Measurements from ENCODE around the gene GOLIM4.
"Not testable (repeated sequence)": the region's sequence is repeated elsewhere in the genome, so short reads cannot be mapped to it uniquely, and the experiment has no call there.

GOLIM4 gene

DNA sequence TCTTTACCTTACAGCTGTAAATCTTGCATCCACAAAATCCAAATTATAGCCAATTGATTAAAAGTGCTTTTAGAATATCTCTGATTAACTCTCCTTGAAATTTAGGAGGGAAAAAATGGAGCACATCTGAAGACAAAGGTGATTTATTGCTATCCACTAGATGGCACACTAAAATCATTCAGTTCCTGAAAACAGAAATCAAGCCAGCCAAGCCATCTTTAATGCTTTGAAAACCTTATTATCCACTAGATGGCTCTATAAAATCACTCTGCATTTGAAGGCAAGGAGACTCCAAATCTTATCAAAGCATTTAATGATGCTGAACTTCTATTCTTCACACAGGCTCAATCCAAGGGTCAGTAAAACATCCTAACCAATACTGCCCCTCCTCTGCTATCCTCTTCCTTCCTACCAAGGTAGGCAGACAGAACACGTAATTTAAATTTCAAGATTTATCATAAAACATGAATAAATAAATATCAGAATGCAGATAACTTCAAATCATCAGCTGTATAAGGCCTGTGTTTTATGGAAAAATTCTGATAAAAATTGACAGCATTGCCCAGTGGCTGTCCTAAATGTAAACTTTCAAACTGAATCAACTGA lies 48.4 kb downstream of the GOLIM4 start:
- no peak for DNase-seq (ENCODE audit: low read depth)

- no peak for DNase-seq (ENCODE audit: low read depth)
Observed at GRCh38 chr3:168044049-168044448, 51.7 kb downstream of the GOLIM4 start.

DNA sequence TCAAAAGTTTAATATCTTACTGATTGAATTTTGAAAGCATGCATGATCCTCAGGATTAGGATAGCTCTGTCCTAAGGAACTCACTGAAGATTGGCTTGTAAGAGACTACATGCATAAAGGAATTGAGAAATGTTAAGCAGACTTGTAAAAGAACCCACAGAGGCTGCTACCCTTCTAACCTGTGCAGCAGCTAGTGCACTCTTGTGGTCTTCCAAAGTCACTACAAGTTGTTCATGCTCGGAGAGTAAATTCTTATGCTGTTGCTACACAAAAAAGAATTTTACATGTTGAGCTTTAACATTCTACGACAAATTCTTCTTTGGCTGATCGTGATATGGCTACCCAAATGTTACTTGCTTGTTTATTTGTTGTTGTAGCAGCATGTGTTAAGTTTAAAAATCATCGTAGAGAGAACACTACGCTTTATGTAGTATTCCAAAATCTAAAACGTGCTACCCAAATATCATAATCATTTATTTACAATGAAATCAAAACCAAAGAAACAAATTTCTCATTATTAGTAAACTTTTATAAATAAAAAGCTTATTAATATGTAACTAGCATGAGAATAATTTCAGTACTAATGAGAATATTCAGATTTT lies 55.0 kb downstream of the GOLIM4 start:
- no peak for DNase-seq (ENCODE audit: low read depth)

GRCh38 chr3:168037020-168037419 lies 58.7 kb downstream of the GOLIM4 start:
- no peak for DNase-seq (ENCODE audit: low read depth)

GRCh38 chr3:168036619-168037018 lies 59.1 kb downstream of the GOLIM4 start:
- DNase-seq (ENCODE audit: low read depth) = no peak

GRCh38 chr3:168034152-168034928 lies 61.4 kb downstream of the GOLIM4 start:
- DNase-seq (ENCODE audit: low read depth) = no peak

GRCh38 chr3:168030577-168030976 lies 65.1 kb downstream of the GOLIM4 start:
- no peak for DNase-seq (ENCODE audit: low read depth)

DNA sequence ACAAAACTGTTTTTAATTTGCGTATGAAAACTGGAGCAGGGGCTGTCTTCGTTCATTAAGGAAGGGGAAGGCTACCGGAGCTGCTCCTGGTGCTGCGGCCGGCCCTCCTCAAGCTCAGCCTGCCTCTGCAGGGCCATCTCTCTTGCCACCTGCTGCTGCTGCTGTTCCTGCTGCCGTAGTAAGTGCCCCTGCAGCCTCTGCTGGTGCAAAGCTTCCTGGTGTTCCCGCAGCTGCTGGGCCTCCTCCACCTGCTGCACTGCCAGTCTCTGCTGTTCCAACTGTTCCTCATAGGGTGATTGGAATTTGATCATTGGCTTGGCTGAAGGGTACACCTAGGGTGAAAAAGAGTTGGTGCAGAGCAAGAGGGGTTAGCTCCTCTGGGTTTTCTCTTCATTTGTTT lies 66.0 kb downstream of the GOLIM4 start:
- no peak for DNase-seq (ENCODE audit: low read depth)

- DNase-seq (ENCODE audit: low read depth) = no peak
Observed at GRCh38 chr3:168028086-168028485, 67.6 kb downstream of the GOLIM4 start.

DNA sequence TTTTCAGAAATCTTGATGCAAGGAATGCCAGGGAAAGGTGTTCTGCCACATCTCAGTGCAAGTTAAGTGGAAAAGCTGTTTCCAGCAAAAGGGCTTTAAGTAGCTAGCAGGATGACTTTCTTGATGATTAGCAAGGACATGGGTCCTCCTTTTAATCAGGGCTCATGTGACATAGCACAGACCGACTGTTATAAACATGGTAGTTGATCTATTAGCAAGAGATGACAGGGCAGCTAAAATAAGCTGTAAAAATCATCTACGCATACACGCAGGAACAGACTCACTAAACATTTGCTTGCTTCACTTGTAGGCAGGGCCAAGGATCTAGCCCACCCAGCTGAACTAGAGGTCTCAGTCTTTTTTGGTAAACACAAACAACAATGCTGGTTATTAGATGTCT lies 69.0 kb downstream of the GOLIM4 start:
- no peak for DNase-seq (ENCODE audit: low read depth)

DNA sequence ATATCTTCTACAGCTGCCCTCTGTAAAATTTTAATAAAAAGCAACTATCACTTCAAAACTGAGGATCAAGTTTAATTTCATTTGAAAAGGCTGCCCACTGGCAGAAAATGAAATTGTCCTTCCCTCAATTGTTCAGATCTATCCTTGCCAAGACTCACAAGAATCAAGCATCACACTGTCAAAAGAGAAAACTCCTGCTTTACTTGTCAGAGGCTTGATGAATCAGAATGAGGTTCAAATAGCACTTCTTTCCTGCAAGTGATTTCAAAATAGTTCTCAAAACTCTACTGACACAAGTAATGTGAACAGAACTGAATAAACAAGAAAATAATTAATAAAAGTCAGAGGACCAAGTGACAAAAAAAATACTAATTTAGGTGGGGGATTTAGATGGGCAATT lies 70.6 kb downstream of the GOLIM4 start:
- no peak for DNase-seq (ENCODE audit: low read depth)

DNA sequence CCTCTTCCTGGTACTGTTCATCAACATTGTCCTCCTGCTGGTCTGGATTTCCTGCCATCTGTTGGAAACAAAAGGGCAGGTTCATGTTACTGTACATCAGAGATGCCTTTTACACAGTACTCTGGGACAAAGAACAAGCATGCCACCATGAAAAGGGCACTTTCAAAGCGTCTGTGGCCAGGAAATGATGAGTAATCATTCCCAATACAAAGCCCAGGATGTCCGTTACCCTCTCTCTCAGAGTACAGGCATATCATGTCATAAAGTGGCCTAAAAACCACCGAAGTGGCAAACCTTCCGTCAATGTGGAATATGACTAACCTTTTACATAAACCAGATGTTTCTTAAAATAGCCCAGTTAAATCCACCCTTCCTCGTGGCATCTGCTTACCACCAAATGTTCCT lies 71.2 kb downstream of the GOLIM4 start:
- DNase-seq (ENCODE audit: low read depth) = no peak

GRCh38 chr3:168021737-168022450 lies 73.8 kb downstream of the GOLIM4 start:
- no peak for DNase-seq (ENCODE audit: low read depth)

DNA sequence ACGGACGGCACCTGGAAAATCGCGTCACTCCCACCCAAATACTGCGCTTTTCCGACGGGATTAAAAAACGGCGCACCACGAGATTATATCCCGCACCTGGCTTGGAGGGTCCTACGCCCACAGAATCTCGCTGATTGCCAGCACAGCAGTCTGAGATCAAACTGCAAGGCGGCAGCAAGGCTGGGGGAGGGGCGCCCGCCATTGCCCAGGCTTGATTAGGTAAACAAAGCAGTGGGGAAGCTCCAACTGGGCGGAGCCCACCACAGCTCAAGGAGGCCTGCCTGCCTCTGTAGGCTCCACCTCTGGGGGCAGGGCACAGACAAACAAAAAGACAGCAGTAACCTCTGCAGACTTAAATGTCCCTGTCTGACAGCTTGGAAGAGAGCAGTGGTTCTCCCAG lies 84.4 kb downstream of the GOLIM4 start:
- not testable (repeated sequence) for DNase-seq (ENCODE audit: low read depth)

DNA sequence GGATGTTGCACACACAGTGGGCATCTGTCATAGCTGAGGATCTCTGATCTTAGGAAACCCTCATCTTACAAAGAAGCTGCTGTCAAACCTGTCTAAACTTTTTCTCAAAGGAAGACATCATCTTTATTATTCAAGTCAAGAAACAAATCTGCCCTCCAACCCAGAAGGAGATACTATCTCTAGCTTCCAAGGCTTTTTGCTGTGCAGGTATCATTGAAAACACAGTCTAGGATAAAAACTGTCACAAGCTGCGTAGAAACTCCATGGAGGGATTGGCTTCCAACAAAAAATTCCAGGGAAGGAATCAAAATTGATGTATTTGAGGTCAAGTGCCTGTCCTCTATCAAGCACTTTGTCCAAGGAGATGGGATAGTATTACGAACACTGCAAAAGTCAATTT lies 89.1 kb downstream of the GOLIM4 start:
- DNase-seq (ENCODE audit: low read depth) = no peak

GRCh38 chr3:168003911-168004310 lies 91.8 kb downstream of the GOLIM4 start:
- no peak for DNase-seq (ENCODE audit: low read depth)

GRCh38 chr3:168002786-168003368 lies 92.8 kb downstream of the GOLIM4 start:
- DNase-seq (ENCODE audit: low read depth) = no peak

DNA sequence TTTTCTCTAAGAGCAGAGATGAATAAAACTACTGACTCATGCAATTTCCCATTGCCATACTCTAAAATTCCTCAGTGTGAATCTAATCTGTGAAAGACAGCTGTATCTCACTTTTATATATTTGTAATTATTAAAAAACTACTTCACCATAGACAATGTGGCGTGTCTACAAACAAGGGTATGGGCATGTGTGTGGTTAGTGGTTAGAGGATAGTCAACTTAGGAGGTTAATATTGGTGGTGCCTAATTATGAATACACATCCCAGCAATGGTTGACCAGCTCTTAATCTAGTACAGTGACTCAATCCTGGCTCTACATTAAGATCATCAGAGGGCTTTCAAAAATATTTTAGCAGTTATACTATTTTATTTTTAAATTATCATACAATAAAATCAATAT lies 94.5 kb downstream of the GOLIM4 start:
- no peak for DNase-seq (ENCODE audit: low read depth)

DNA sequence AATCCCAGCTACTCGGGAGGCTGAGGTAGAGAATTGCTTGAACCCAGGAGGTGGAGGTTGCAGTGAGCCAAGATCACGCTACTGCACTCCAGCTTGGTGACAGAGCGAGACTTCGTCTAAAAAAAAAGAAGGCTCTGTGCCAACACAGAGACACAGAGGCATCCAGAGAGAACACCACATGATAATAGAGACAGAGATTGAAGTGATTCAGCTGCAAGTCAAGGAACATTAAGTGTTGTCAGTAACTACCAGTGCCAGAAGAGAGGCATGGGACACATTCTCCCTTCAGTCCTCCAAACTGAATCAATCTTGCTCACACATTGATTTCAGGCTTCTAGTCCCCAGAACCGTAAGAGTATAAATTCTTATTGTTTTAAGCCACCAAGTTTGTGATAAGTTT lies 97.5 kb downstream of the GOLIM4 start:
- DNase-seq (ENCODE audit: low read depth) = no peak

DNA sequence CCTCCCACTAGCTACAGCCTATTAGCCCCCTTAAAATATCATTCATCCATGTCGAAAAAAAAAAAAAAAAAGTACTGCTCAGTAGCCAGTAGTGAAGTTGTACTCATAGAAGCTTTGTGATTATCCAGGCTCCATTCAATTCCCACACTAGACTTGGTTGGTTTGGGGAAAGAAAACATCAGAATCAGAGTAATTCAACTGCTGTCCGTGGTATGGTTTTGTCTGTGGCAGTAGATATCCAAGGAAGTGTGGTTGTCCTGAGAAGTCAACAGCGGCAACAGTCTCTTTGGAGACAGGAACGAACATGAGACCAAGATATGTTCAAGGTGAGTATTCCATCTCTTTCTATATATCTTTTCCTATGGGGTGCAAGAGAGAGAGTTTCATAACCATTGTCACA lies 99.2 kb downstream of the GOLIM4 start:
- no peak for DNase-seq (ENCODE audit: low read depth)

GRCh38 chr3:167992381-167992780 lies 103.3 kb downstream of the GOLIM4 start:
- no peak for DNase-seq (ENCODE audit: low read depth)

- DNase-seq (ENCODE audit: low read depth) = no peak
Observed at GRCh38 chr3:167991213-167991612, 104.5 kb downstream of the GOLIM4 start.

DNA sequence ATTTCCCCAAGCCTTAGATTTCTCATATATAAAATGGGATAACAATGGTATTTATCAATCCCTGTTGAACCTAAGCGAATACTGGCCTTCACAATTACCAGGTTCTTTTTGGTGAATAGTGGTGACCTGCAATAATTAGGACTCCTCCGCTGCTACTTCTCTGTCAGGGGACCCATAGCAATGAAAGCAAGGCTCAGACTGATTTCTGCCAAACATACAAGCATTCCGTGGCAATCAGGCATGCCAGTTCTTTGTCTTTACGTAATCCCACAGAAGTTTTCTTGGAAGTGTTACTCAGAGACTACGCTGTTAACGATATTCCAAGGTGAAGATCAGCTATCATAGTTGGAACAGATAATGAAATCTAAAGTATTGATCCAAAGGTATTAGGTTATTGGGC lies 105.7 kb downstream of the GOLIM4 start:
- DNase-seq (ENCODE audit: low read depth) = no peak

All from stimulated activated CD8-positive, alpha-beta memory T cell treated with anti-CD3 and anti-CD28 coated beads, Interleukin-12 subunit alpha, Interleukin-12 subunit beta, amount 100 ng/mL, for 1 hour (primary cell).